NCI-H748 (cell line): ENCODE results near the gene UBL4A.
A peak's percentile ranks its signal among the peaks of the same experiment; 100 is the strongest.
"Not testable (repeated sequence)": the region's sequence is repeated elsewhere in the genome, so short reads cannot be mapped to it uniquely, and the experiment has no call there.

Experiments
- DNase-seq: peaks from one replicate; lab custom pipeline; 2025; ENCODE audit not compliant: unreplicated experiment; lab: John Stamatoyannopoulos, UW

Gene UBL4A

GRCh38 chrX:154508384-154508745 lies 21.9 kb upstream of the UBL4A start:
- no peak for DNase-seq

- DNase-seq = no peak
These were observed 21.4 kb upstream of the UBL4A start for GRCh38 chrX:154507673-154508383.

GRCh38 chrX:154506483-154507332 lies 20.3 kb upstream of the UBL4A start:
- no peak for DNase-seq

GRCh38 chrX:154505734-154506133 lies 19.3 kb upstream of the UBL4A start:
- DNase-seq = no peak

GRCh38 chrX:154502989-154503388 lies 16.6 kb upstream of the UBL4A start:
- no peak for DNase-seq

GRCh38 chrX:154502098-154502497 lies 15.7 kb upstream of the UBL4A start:
- no peak for DNase-seq

- not testable (repeated sequence) for DNase-seq
These were observed 15.0 kb upstream of the UBL4A start for GRCh38 chrX:154501423-154501822.

- DNase-seq = not testable (repeated sequence)
These were observed 10.2 kb upstream of the UBL4A start for GRCh38 chrX:154496591-154497137.

- DNase-seq = no peak
These were observed 9.1 kb upstream of the UBL4A start for GRCh38 chrX:154495472-154495922.

GRCh38 chrX:154494715-154495114 lies 8.3 kb upstream of the UBL4A start:
- DNase-seq = no peak

GRCh38 chrX:154490414-154491083 lies 4.1 kb upstream of the UBL4A start, which contains the start of gene SLC10A3:
TSS of gene SLC10A3 (minus strand) at chrX:154490629. CDS start at chrX:154488940, 1,689 bp downstream.
- peak; percentile 98 for DNase-seq

- DNase-seq = peak; percentile 58
These were observed 3.6 kb upstream of the UBL4A start for GRCh38 chrX:154490021-154490413.

GRCh38 chrX:154489182-154489581 lies 2.8 kb upstream of the UBL4A start:
- DNase-seq = no peak

- no peak for DNase-seq
These were observed 2.1 kb upstream of the UBL4A start for GRCh38 chrX:154488336-154489075.

- DNase-seq = no peak
These were observed 1.3 kb upstream of the UBL4A start for GRCh38 chrX:154487518-154488290.

GRCh38 chrX:154486052-154486395 lies 391 bp downstream of the UBL4A start:
- DNase-seq = peak; percentile 58

- DNase-seq = peak; percentile 39
These were observed 1.0 kb downstream of the UBL4A start for GRCh38 chrX:154485150-154486051.

- DNase-seq = no peak
These were observed 1.9 kb downstream of the UBL4A start for GRCh38 chrX:154484255-154485149.
